Erythroblast (primary cell): ENCODE measurements around the gene RANBP17.
A peak's percentile ranks its signal among the peaks of the same experiment; 100 is the strongest.
"Not testable (repeated sequence)": the region's sequence is repeated elsewhere in the genome, so short reads cannot be mapped to it uniquely, and the experiment has no call there.

Experiments used
- DNase-seq, 2 experiments: peaks; one replicate each; lab custom pipeline; 2025; lab: John Stamatoyannopoulos, UW
- GATA1 ChIP-seq: IDR thresholded peaks from 2 replicates; pipeline ENCODE4 v1.6.1; 2011; ENCODE audit warnings: low read depth, mild to moderate bottlenecking, control low read depth, low read length, moderate library complexity
- POLR2A ChIP-seq: IDR thresholded peaks from 2 replicates; pipeline ENCODE4 v1.6.1; 2011; ENCODE audit warnings: mild to moderate bottlenecking, low read length

RANBP17 gene

GRCh38 chr5:171268700-171269620, 407.1 kb downstream of the RANBP17 start:
- TF ChIP-seq GATA1, result no peak
- TF ChIP-seq POLR2A, result no peak
- DNase-seq, result peak in 1 of 2 experiments; percentile 11

GRCh38 chr5:171269717-171270116, 407.9 kb downstream of the RANBP17 start:
- TF ChIP-seq GATA1 (no peak), POLR2A (no peak)
- peak; percentile 12 to 61 for DNase-seq

DNA sequence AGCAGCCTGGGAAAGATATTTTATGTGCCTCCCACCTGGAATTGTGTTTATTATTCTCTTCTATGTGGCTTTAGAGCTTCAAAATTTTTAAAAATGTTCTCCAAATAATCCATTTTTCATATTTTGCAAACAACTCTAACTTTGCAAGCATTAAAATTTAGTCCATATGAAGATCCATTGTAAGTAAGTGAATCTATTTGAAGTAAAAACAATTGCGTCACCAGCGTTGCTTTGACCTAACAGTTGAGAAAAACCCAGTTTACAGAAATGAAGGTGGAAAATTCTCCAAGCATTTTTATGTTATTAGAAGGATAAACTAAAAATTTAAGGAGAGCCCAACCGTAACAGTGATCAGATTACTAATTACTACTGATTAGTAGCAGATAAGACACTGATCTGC, 408.3 kb downstream of the RANBP17 start:
- TF ChIP-seq GATA1, result no peak
- TF ChIP-seq POLR2A, result no peak
- DNase-seq, result peak in 1 of 2 experiments; percentile 46

DNA sequence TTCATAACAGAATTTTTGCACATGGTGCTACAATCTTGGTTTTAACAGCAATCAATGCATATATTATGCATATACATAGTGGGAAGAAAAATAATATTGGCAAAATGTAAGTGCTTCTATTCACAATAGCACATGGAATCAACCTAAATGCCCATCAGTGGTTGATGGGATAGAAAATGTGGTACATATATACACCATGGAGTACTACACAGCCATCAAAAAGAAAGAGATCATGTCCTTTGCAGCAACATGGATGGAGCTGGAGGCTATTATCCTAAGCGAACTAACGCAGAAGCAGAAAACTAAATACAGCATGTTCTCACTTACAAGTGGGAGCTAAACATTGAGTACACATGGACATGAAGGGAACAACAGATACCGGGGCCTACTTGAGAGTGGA, 410.0 kb downstream of the RANBP17 start:
- TF ChIP-seq POLR2A (no peak), GATA1 (no peak)
- no peak for DNase-seq

DNA sequence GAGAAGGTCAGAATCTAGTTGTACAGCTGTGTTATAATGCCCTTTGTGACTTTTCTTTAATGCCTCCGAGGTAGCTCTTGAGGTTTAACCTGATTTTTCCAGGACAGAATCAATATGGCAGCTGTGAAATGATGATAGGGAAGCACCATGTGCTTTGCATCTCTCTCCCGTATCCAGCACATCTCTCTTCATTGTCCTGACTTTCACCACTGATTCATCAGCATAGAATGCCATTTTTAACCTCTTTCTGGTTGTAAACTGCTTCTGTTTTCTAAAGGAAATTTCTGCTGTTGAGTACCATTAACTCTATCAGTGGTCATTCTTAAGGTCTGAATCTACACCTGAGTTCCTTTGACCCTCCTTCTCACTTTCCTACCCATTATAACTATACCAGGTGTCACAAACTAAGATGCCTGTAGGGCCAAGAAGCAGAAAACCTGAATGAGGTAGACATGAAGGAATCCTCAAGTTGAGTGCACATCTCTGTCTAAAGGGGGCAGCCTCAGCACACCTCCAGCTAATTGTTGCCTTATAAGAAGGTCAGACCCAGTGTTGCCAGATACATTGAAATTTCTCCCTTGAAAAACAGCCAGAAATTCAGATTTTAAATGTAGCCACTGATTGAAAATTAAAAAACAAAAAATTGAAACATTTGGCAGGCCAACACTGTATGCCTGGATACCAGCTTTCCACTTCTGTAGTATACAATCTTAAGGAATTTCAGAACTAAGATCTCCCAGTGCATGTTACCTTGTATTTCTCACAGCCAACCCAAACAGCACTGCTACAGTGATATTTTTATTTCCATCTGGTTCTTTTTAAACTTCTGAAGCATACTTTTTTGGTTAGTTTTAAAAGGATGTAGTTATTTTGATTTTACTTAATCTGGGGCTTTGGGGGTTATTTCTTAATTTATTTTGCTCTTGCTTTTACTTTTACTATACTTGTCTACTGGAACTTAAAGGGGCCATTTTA, 411.5 kb downstream of the RANBP17 start:
- peak; percentile 44 to 55 for DNase-seq
- TF ChIP-seq GATA1 (no peak), POLR2A (no peak)

- TF ChIP-seq GATA1, result no peak
- DNase-seq, result no peak
Measured at GRCh38 chr5:171275841-171276544, 414.2 kb downstream of the RANBP17 start.

DNA sequence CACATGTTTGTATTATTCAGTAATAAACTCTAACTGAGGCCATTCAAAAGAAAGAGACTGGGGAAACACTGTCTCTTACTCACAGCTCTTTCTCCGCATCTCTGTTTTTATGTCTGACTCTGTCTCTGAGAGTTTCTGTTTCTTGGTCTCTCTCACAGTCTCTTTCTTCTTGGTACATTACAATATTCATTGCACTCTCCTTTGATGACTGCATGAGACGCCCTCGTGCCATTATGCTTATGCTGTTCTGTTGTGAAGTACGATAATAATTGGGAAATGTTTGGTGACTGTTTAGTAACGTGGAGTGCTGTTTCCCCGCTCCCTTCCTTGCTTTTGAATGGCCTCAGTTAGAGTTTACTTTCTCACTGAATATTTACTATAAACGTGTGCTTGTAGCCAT, 421.9 kb downstream of the RANBP17 start:
- DNase-seq, result no peak
- TF ChIP-seq GATA1 (no peak), POLR2A (no peak)

DNA sequence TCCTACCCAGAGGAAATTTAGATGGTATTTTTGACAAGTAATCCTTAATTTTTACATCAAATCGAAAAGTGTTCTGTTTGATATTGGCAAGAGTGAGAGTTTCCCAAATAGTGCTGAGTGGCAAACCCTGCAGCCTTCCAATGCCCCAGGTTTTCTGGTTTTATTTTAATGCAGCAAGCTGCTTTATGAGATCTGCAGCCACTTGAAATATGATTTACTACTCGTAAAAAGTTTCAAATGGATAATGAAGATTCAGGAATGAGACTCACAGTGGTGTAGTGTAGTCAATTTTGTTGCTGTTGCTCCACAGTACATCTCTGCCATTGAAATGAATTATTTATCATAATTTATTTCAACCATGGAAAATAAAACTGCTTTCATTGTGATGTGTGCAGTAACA, 423.6 kb downstream of the RANBP17 start:
- DNase-seq, result no peak
- TF ChIP-seq GATA1 (no peak), POLR2A (no peak)

- no peak for TF ChIP-seq POLR2A
- no peak for TF ChIP-seq GATA1
- no peak for DNase-seq
Measured at GRCh38 chr5:171288066-171288465, 426.2 kb downstream of the RANBP17 start.

DNA sequence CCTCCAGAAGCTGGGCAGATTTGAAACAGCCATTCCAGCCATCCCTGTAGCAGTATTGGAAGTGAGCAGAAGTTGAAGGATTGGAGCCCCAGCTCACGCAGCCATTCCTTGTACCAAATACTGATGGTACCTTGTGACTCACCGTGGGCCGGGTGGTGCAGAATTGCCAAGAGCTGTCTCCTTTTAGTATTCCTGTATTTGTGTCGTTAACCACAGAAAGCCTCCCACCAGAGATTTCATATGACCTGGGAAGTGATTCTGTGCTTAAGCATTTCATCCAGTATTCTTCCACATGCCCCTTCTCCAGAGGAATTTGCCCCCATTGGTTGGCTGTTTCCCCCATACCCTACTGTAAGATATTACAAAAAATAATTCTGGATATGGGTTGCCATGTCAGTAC, 429.6 kb downstream of the RANBP17 start:
- no peak for TF ChIP-seq POLR2A
- TF ChIP-seq GATA1, result no peak
- no peak for DNase-seq

GRCh38 chr5:171295299-171295698, 433.5 kb downstream of the RANBP17 start:
- TF ChIP-seq POLR2A (no peak), GATA1 (no peak)
- DNase-seq, result peak in 1 of 2 experiments; percentile 13

GRCh38 chr5:171295801-171296200, 434.0 kb downstream of the RANBP17 start:
- DNase-seq, result no peak

GRCh38 chr5:171297941-171298340, 436.1 kb downstream of the RANBP17 start:
- DNase-seq, result not testable (repeated sequence)

More at GRCh38 chr5:171295801-171296200, 434.0 kb downstream of the RANBP17 start:
- TF ChIP-seq GATA1, result no peak
- no peak for TF ChIP-seq POLR2A

GRCh38 chr5:171299228-171299627, 437.4 kb downstream of the RANBP17 start:
- DNase-seq, result no peak
- TF ChIP-seq POLR2A (no peak), GATA1 (no peak)
